CD14-positive monocyte (primary cell): ENCODE results near the gene C3orf33. TPM values are rescaled to one million over a fixed set of nuclear protein-coding genes. Genes with fewer than 3 reads are reported as not detected.

Source experiments
- DNase-seq, 3 donors: peaks; one replicate each; pipeline ENCODE4 v3.0.0-alpha.2; 2011 to 2022
- H2AFZ ChIP-seq: 2 replicates; pipeline ENCODE4 v1.6.0; 2012; ENCODE audit warnings: mild to moderate bottlenecking, low read depth, low read length, inconsistent platforms; ENCODE audit not compliant: insufficient read depth, poor library complexity, severe bottlenecking
- H3K27ac ChIP-seq, 2 donors: 1 replicate in 1 of 2; 2 replicates in 1 of 2; pipeline ENCODE4 v1.5.1; 2012 to 2013; ENCODE audit warnings: low read length in 2 of 2, control low read depth in 1 of 2, inconsistent platforms in 1 of 2, low read depth in 1 of 2, mild to moderate bottlenecking in 1 of 2
- H3K27me3 ChIP-seq, 2 donors: one replicate each; pipeline versions ENCODE4 v1.6.0 to v1.6.1; 2011 to 2013; ENCODE audit warnings: low read length in 2 of 2; ENCODE audit not compliant: control insufficient read depth in 2 of 2, insufficient read depth in 2 of 2
- H3K36me3 ChIP-seq, 2 donors: replicated peaks in 1 of 2; 1 replicate in 1 of 2; 2 replicates in 1 of 2; pipeline versions ENCODE4 v1.5.1 to v1.6.1; 2012 to 2013; ENCODE audit warnings: low read length in 2 of 2, control low read depth in 1 of 2, inconsistent platforms in 1 of 2, mild to moderate bottlenecking in 1 of 2; ENCODE audit not compliant: insufficient read depth in 2 of 2, control insufficient read depth in 1 of 2
- H3K4me1 ChIP-seq, 2 donors: 1 replicate in 1 of 2; 2 replicates in 1 of 2; pipeline versions ENCODE4 v1.5.1 to v1.6.1; 2012 to 2013; ENCODE audit warnings: low read length in 2 of 2, control low read depth in 1 of 2, inconsistent platforms in 1 of 2, mild to moderate bottlenecking in 1 of 2, moderate library complexity in 1 of 2; ENCODE audit not compliant: insufficient read depth in 2 of 2, control insufficient read depth in 1 of 2
- H3K4me2 ChIP-seq: replicated peaks from 2 replicates; pipeline ENCODE3; 2012; ENCODE audit warnings: low read length, moderate library complexity, mild to moderate bottlenecking; ENCODE audit not compliant: poor library complexity, severe bottlenecking; ENCODE audit errors: extremely low read depth
- H3K4me3 ChIP-seq, 3 experiments: fragments of 200-600 bp in 1 of 3; sonication (generic) in 1 of 3; replicated peaks in 1 of 3; 1 replicate in 2 of 3; 2 replicates in 1 of 3; pipeline ENCODE4 v1.5.1; 2011 to 2013; ENCODE audit warnings: low read length in 3 of 3, mild to moderate bottlenecking in 3 of 3, control low read depth in 2 of 3, low read depth in 2 of 3, inconsistent platforms in 1 of 3, moderate library complexity in 1 of 3
- H3K79me2 ChIP-seq: 2 replicates; pipeline ENCODE4 v1.6.0; 2012; ENCODE audit warnings: mild to moderate bottlenecking, control low read depth, inconsistent platforms, low read length, moderate library complexity; ENCODE audit not compliant: insufficient read depth
- H3K9ac ChIP-seq: 2 replicates; pipeline ENCODE4 v1.6.0; 2017; ENCODE audit warnings: low read length, mild to moderate bottlenecking; ENCODE audit not compliant: insufficient read depth, poor library complexity, severe bottlenecking
- H3K9me3 ChIP-seq, 2 donors: replicated peaks in 1 of 2; 1 replicate in 1 of 2; 2 replicates in 1 of 2; pipeline versions ENCODE4 v1.5.1 to v1.6.1; 2012 to 2013; ENCODE audit warnings: low read length in 2 of 2, control low read depth in 1 of 2; ENCODE audit not compliant: control insufficient read depth in 1 of 2, insufficient read depth in 1 of 2
- H4K20me1 ChIP-seq: 2 replicates; pipeline ENCODE4 v1.6.0; 2012; ENCODE audit warnings: mild to moderate bottlenecking, low read length, control low read depth, moderate library complexity; ENCODE audit not compliant: insufficient read depth
- H3K27ac Mint-ChIP-seq, 7 donors: one replicate each; pipeline ENCODE4 v1.8.0; 2020; ENCODE audit warnings: mild to moderate bottlenecking in 7 of 7, mixed read lengths in 7 of 7, moderate library complexity in 6 of 7, inconsistent platforms in 2 of 7
- H3K27me3 Mint-ChIP-seq, 3 donors: one replicate each; pipeline ENCODE4 v1.8.0; 2021 to 2022; ENCODE audit warnings: low read depth in 3 of 3, mild to moderate bottlenecking in 3 of 3, mixed read lengths in 3 of 3, moderate library complexity in 3 of 3, inconsistent platforms in 1 of 3
- H3K36me3 Mint-ChIP-seq, 2 donors: one replicate each; pipeline ENCODE4 v1.8.0; 2020; ENCODE audit warnings: mixed read lengths in 2 of 2, inconsistent platforms in 1 of 2, mild to moderate bottlenecking in 1 of 2
- H3K4me1 Mint-ChIP-seq: one replicate; pipeline ENCODE4 v1.8.0; 2020; ENCODE audit warnings: mild to moderate bottlenecking, mixed read lengths
- H3K4me3 Mint-ChIP-seq, 2 donors: one replicate each; pipeline ENCODE4 v1.8.0; 2020; ENCODE audit warnings: mild to moderate bottlenecking in 2 of 2, mixed read lengths in 2 of 2, moderate library complexity in 1 of 2
- H3K9me3 Mint-ChIP-seq, 7 donors: one replicate each; pipeline ENCODE4 v1.8.0; 2020 to 2022; ENCODE audit warnings: mixed read lengths in 7 of 7, mild to moderate bottlenecking in 6 of 7, moderate library complexity in 6 of 7, inconsistent platforms in 2 of 7
- WGBS: methylation state at CpG from one replicate; pipeline ENCODE4 v1.1.5; 2013; ENCODE audit warnings: missing lambda C conversion rate; ENCODE audit not compliant: insufficient coverage; 5-methylcytosine and 5-hydroxymethylcytosine counted together
- intact Hi-C, 2 donors: fragments of 100-400 bp; cut with micrococcal nuclease; formaldehyde crosslinking; loops; one replicate each; pipeline versions ENCODE4 v1.15.0 to v1.15.1; 2023
- polyA plus RNA-seq, 3 donors: library from polyadenylated mRNA; depleted of rRNA in 1 of 3; unstranded in 2 of 3; stranded (reverse) in 1 of 3; fragments of 300-500 nt in 2 of 3; fragments of >200 nt in 1 of 3; fragmentation: Illumina TruSeq in 2 of 3; gene quantifications; 1 replicate in 2 of 3; 2 replicates in 1 of 3; pipeline ENCODE4 v1.2.3, GENCODE V29; 2012 to 2021
- TF ChIP-seq, protein P1 (sequence below): fragments of 200-600 bp; IDR thresholded peaks from one replicate; pipeline ENCODE4 v1.8.0; 2022; ENCODE audit warnings: antibody characterized with exemption, mild to moderate bottlenecking

C3orf33 gene
- polyA plus RNA-seq, 3 donors: 0.34 to 0.97 (median 0.49) TPM

DNA sequence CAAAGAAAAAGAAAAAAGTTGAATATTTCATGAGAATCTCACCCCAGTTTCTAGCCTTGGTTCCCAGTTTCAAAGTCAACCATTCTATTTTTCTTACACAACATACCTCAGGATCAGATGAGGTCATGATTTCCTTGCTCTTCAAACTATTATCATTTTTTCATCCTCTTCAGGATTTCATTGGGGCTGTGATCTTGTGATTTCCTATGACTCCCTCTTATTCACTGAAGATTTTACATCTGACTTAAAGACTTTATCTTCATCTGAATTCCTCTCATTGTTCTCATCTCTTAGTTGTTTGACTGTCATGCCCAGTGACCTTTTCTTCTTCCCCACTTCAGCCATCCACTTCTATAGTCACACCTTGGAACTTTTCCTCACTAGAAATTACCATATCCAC, 3.1 kb upstream of the C3orf33 start:
- DNase-seq: no peak
- Histone ChIP-seq H3K4me2 (no peak overlapping the region), H4K20me1 (no peaks in the 10 kb centered on the region), H3K36me3 (no peaks in the 10 kb centered on the region), H2AFZ (no peak overlapping the region), H3K9ac (no peak overlapping the region), H3K27ac (no peak overlapping the region), H3K79me2 (no peaks in the 10 kb centered on the region), H3K4me1 (peaks cover 4 to 9% of the 10 kb centered on the region in 2 donors), H3K27me3 (no peaks in the 10 kb centered on the region), H3K4me3 (no peak overlapping the region), H3K9me3 (no peaks in the 10 kb centered on the region)
- Mint-ChIP-seq H3K4me3 (no peak overlapping the region), H3K36me3 (no peaks in the 10 kb centered on the region), H3K27me3 (peaks cover 0 to 2% (median 2%) of the 10 kb centered on the region in 3 donors), H3K4me1 (peaks cover 7% of the 10 kb centered on the region), H3K9me3 (peaks cover 0 to 2% (median 0%) of the 10 kb centered on the region in 7 donors), H3K27ac (no peak overlapping the region)
- TF ChIP-seq, protein P1, sequence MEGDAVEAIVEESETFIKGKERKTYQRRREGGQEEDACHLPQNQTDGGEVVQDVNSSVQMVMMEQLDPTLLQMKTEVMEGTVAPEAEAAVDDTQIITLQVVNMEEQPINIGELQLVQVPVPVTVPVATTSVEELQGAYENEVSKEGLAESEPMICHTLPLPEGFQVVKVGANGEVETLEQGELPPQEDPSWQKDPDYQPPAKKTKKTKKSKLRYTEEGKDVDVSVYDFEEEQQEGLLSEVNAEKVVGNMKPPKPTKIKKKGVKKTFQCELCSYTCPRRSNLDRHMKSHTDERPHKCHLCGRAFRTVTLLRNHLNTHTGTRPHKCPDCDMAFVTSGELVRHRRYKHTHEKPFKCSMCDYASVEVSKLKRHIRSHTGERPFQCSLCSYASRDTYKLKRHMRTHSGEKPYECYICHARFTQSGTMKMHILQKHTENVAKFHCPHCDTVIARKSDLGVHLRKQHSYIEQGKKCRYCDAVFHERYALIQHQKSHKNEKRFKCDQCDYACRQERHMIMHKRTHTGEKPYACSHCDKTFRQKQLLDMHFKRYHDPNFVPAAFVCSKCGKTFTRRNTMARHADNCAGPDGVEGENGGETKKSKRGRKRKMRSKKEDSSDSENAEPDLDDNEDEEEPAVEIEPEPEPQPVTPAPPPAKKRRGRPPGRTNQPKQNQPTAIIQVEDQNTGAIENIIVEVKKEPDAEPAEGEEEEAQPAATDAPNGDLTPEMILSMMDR: no peak
- intact Hi-C loops: loop anchor here (5.0 to 10.0 kb wide), 2 partner anchors 63 to 66 kb away; partner anchors contain the start of gene GMPS (in 2 of the 2)

DNA sequence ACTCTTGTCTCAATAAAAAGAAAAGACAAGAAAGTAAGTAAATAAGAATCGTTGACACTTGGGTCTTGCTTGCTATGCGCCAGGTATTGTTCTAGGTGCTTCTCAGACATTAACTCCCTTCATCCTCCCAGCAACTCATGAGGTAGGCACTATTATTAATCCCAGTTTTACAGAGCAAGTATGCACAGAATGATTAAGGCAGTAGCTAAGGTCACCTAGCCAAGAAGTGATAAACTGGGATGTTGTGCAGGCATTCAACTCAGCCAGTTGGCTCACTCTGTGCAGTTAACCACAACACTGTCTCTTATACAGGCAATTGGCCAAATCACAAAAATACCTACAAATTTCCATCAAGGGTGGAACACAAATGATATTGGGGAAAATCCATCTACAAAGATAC, 1.7 kb upstream of the C3orf33 start:
- H3K27me3 Mint-ChIP-seq: peaks cover 0 to 2% (median 2%) of the 10 kb centered on the region in 3 donors
- Histone ChIP-seq H4K20me1 (no peaks in the 10 kb centered on the region), H3K9me3 (no peaks in the 10 kb centered on the region), H2AFZ (no peak overlapping the region), H3K4me1 (peaks cover 4 to 9% of the 10 kb centered on the region in 2 donors), H3K4me3 (no peak overlapping the region), H3K79me2 (no peaks in the 10 kb centered on the region), H3K4me2 (no peak overlapping the region), H3K36me3 (no peaks in the 10 kb centered on the region), H3K27me3 (no peaks in the 10 kb centered on the region), H3K27ac (no peak overlapping the region), H3K9ac (no peak overlapping the region)
- H3K9me3 Mint-ChIP-seq: peaks cover 0 to 2% (median 0%) of the 10 kb centered on the region in 7 donors
- H3K4me3 Mint-ChIP-seq: no peak overlapping the region
- no peaks in the 10 kb centered on the region for H3K36me3 Mint-ChIP-seq
- TF ChIP-seq, protein P1: no peak
- peaks cover 7% of the 10 kb centered on the region for H3K4me1 Mint-ChIP-seq
- H3K27ac Mint-ChIP-seq: no peak overlapping the region
- DNase-seq: no peak
- intact Hi-C loops: loop anchor here (5.0 to 10.0 kb wide), 2 partner anchors 64 to 67 kb away; partner anchors contain the start of gene GMPS (in 2 of the 2)
- WGBS: no CpG with 5 or more reads among the region's 2 CpGs
